Fibroblast of mammary gland (primary cell): ENCODE results near the gene VPS13D.
A peak's percentile ranks its signal among the peaks of the same experiment; 100 is the strongest.

Experiments
- DNase-seq: peaks from one replicate; pipeline ENCODE4 v3.0.0-alpha.2; 2010; ENCODE audit warnings: low read depth
- H3K4me3 ChIP-seq: 2 replicates; pipeline ENCODE4 v1.5.1; 2011; ENCODE audit warnings: low read depth, mild to moderate bottlenecking, low read length, moderate library complexity; ENCODE audit not compliant: control insufficient read depth
- CTCF ChIP-seq: conservative IDR thresholded peaks from 2 replicates; pipeline ENCODE4 v1.5.1; 2011; ENCODE audit warnings: low read depth, low read length, inconsistent platforms; ENCODE audit not compliant: control insufficient read depth, insufficient read depth

Gene VPS13D

GRCh38 chr1:12282142-12282541, 52.3 kb downstream of the VPS13D start:
- H3K4me3 ChIP-seq, result no peak overlapping the region
- TF ChIP-seq CTCF, result no peak
- no peak for DNase-seq

- no peak for DNase-seq
- TF ChIP-seq CTCF, result no peak
- H3K4me3 ChIP-seq, result no peak overlapping the region
Observed at GRCh38 chr1:12284486-12284885, 54.7 kb downstream of the VPS13D start.

GRCh38 chr1:12285496-12286143, 55.8 kb downstream of the VPS13D start:
- no peak overlapping the region for H3K4me3 ChIP-seq
- no peak for DNase-seq
- TF ChIP-seq CTCF, result no peak

DNA sequence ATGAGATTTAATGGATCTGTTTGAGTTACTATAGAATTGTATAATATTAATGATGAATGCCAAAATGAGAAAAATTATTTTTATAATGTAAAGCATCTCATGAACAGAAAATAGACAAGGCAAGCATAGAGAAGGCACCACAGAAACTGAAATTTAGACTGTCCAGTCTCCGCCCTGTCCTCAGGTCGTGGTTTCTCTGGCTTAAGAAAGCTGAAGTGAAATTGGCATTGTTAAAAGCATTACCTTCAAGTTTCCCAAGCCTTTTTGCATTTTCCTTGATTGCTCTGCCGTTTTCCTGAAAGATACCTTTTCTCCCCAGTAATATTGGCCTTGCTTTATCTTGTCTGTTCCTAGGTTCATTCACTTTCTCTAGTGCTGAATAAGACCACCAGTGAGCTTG, 58.0 kb downstream of the VPS13D start:
- no peak for TF ChIP-seq CTCF
- no peak overlapping the region for H3K4me3 ChIP-seq
- DNase-seq, result no peak

DNA sequence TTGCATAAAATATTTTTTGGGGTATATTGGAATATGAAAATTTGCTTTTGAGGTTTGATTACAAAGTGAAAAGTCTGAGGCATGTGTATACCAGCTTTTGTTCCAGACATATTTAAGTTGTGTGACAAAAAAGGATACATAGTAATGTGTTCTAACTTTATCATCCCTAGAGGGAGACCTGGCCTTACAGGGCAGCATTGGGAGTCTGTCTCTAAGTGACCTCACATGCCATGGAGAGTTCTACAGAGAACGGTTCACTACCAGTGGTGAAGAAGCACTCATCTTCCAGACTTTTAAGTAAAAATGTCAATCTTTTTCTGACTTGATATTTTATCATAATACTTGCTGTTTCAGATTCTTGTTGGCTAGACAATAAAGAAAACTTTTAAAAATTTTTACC, 61.0 kb downstream of the VPS13D start:
- no peak overlapping the region for H3K4me3 ChIP-seq
- DNase-seq, result no peak
- no peak for TF ChIP-seq CTCF

DNA sequence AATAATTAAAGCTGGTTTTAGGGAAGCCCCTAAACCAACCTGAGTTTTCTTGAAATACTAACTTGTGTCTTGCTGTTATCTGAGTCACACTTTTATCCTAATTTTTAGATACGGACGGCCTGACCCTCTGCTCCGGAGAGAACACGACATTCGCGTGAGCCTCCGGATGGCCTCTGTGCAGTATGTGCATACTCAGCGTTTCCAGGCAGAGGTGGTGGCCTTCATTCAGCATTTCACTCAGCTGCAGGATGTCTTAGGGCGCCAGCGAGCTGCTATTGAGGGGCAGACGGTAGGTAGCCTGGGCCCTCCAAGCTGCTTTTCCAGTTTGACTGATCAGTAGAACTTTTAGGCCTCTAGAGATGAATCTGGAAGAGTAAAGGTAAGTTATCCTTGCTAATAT, 63.6 kb downstream of the VPS13D start:
- TF ChIP-seq CTCF, result no peak
- no peak overlapping the region for H3K4me3 ChIP-seq
- no peak for DNase-seq

DNA sequence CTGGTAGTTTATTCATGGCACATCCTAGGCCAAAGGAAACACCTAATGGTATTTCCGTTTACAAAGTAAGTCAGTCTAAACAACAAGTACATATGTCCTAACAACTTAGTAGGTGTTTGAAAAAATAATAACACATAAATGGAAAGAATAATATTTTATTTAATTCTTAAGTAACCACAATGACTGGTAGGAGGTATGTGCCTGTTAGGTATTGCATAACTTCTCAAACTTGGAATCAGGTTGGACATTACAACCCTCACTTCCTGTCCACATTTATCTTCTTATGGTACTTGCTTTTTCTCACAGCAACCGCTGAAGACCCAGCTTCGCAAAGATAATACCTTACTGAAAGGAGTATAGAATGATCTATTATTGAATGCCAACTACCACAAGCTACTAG, 64.2 kb downstream of the VPS13D start:
- no peak overlapping the region for H3K4me3 ChIP-seq
- no peak for TF ChIP-seq CTCF
- DNase-seq, result peak; percentile 52
